ENCODE data around the gene CFAP43. TPM values are rescaled to one million over a fixed set of nuclear protein-coding genes. Genes with fewer than 3 reads are reported as not detected.

Gene CFAP43
- under 0.01 TPM in 1 of 2 replicates, not detected in the other for total RNA-seq

GRCh38 chr10:104231784-104232612 is at the start of gene CFAP43:
CFAP43 (minus strand) TSS chr10:104232364; CDS start chr10:104232246, 118 bp downstream.

GRCh38 chr10:104268713-104269645 is 36.8 kb upstream of the CFAP43 start, which contains the start of gene GSTO2:
GSTO2 (plus strand) TSS chr10:104269184; CDS start chr10:104274916, 5,732 bp downstream.

GRCh38 chr10:104254493-104255310 is 22.5 kb upstream of the CFAP43 start, which contains the start of gene GSTO1:
GSTO1 (plus strand) TSS chr10:104254892; CDS start chr10:104254929, 37 bp downstream.

GRCh38 chr10:104121485-104122224 is 110.5 kb downstream of the CFAP43 start, which contains the start of gene SFR1:
SFR1 (plus strand) TSS chr10:104122171; CDS start chr10:104122184, 13 bp downstream.

GRCh38 chr10:104085801-104086400 is 146.3 kb downstream of the CFAP43 start, which contains the start of gene COL17A1:
COL17A1 (minus strand) TSS chr10:104085880; CDS start chr10:104080673, 5,207 bp downstream.

Other genes with a start within 250 kb of the CFAP43 start
- 0.65 and 1.4 TPM in 2 replicates for gene COL17A1, start 146.5 kb downstream of the CFAP43 start, total RNA-seq
- gene SFR1, start 110.2 kb downstream of the CFAP43 start, total RNA-seq = 12.0 and 16.4 TPM in 2 replicates
- gene GSTO1, start 22.5 kb upstream of the CFAP43 start, total RNA-seq = 258 and 350 TPM in 2 replicates
- 0.32 and 0.91 TPM in 2 replicates for gene GSTO2, start 36.8 kb upstream of the CFAP43 start, total RNA-seq
- 10.9 and 14.6 TPM in 2 replicates for gene ITPRIP, start 106.1 kb upstream of the CFAP43 start, total RNA-seq
- gene CFAP58, start 121.5 kb upstream of the CFAP43 start, total RNA-seq = 0.15 and 0.65 TPM in 2 replicates